Natural killer cell (primary cell): ENCODE data around the gene TTK. TPM values are rescaled to one million over a fixed set of nuclear protein-coding genes. Genes with fewer than 3 reads are reported as not detected.

Experiments
- ATAC-seq, 3 donors: fragments of 150-1000 bp in 2 of 3; fragments of 200-7000 bp in 1 of 3; cut with Tn5 transposase; 1 replicate in 1 of 3; 2 replicates in 2 of 3; pipeline ENCODE4 v1.10.0; 2021; ENCODE audit warnings: mild to moderate bottlenecking in 2 of 3, moderate library complexity in 2 of 3
- DNase-seq, 2 donors: peaks; one replicate each; pipeline versions ENCODE4 v3.0.0 to v3.0.0-alpha.2; 2013 to 2021; ENCODE audit warnings: mixed read lengths in 1 of 2
- H3K27ac ChIP-seq: one replicate; pipeline ENCODE4 v1.5.1; 2013; ENCODE audit warnings: mild to moderate bottlenecking, low read length
- H3K27me3 ChIP-seq: one replicate; pipeline ENCODE4 v1.6.1; 2013; ENCODE audit warnings: low read length; ENCODE audit not compliant: control insufficient read depth, insufficient read depth
- H3K36me3 ChIP-seq: one replicate; pipeline ENCODE4 v1.6.1; 2013; ENCODE audit warnings: low read length; ENCODE audit not compliant: control insufficient read depth, insufficient read depth
- H3K4me1 ChIP-seq: one replicate; pipeline ENCODE4 v1.6.1; 2013; ENCODE audit warnings: low read length; ENCODE audit not compliant: control insufficient read depth, insufficient read depth
- H3K4me3 ChIP-seq: one replicate; pipeline ENCODE4 v1.5.1; 2013; ENCODE audit warnings: low read length
- H3K9me3 ChIP-seq: one replicate; pipeline ENCODE4 v1.6.1; 2013; ENCODE audit warnings: low read length; ENCODE audit not compliant: control insufficient read depth, insufficient read depth
- H3K27ac Mint-ChIP-seq, 2 donors: one replicate each; pipeline ENCODE4 v1.8.0; 2022; ENCODE audit warnings: mild to moderate bottlenecking in 2 of 2, mixed read lengths in 2 of 2, moderate library complexity in 1 of 2
- H3K27me3 Mint-ChIP-seq, 2 donors: one replicate each; pipeline ENCODE4 v1.8.0; 2022; ENCODE audit warnings: low read depth in 2 of 2, mixed read lengths in 2 of 2
- H3K36me3 Mint-ChIP-seq: one replicate; pipeline ENCODE4 v1.8.0; 2022; ENCODE audit warnings: mixed read lengths
- H3K4me1 Mint-ChIP-seq, 2 donors: one replicate each; pipeline ENCODE4 v1.8.0; 2022; ENCODE audit warnings: mixed read lengths in 2 of 2
- H3K4me3 Mint-ChIP-seq: one replicate; pipeline ENCODE4 v1.8.0; 2022; ENCODE audit warnings: mild to moderate bottlenecking, moderate library complexity, mixed read lengths
- H3K9me3 Mint-ChIP-seq, 2 donors: one replicate each; pipeline ENCODE4 v1.8.0; 2022; ENCODE audit warnings: mixed read lengths in 2 of 2
- CTCF ChIP-seq: fragments of 200-600 bp; IDR thresholded peaks from one replicate; pipeline ENCODE4 v1.8.0; 2022; ENCODE audit warnings: antibody characterized with exemption
- WGBS: methylation state at CpG from one replicate; pipeline ENCODE4 v1.1.7; 2013; ENCODE audit warnings: missing lambda C conversion rate; ENCODE audit not compliant: insufficient coverage; 5-methylcytosine and 5-hydroxymethylcytosine counted together
- intact Hi-C: fragments of 100-400 bp; cut with micrococcal nuclease; formaldehyde crosslinking; loops from one replicate; pipeline ENCODE4 v1.14.2; 2022
- total RNA-seq, 4 donors: library from RNA; stranded (reverse); fragments of 120-200 nt in 1 of 4; gene quantifications; one replicate each; pipeline versions ENCODE4 v1.2.3 to v1.2.4, GENCODE V29; 2013 to 2022

The TTK gene
- total RNA-seq, 3 donors from 2014 or later (not counting 1 experiment from before 2014, with no cell fraction given), result 0.87 to 1.7 (median 1.2) TPM

DNA sequence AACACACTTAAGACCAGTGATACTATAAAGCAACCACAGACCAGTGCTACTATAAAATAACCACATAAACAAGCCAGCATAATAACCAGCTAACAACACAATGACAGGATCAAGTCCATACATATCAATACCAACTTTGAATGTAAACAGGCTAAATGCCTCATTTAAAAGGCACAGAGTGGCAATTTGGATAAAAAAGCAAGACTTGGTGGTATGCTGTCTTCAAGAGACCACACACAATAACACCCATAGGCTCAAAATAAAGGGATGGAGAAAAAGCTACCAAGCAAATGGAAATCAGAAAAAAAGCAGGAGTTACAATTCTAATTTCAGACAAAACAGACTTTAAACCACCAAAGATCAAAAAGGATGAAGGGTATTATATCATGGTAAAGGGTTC is 37.3 kb upstream of the TTK start:
- Mint-ChIP-seq H3K9me3 (peaks cover 2 to 19% of the 10 kb centered on the region in 2 donors), H3K4me3 (no peak overlapping the region), H3K36me3 (peaks cover 14% of the 10 kb centered on the region), H3K27me3 (peaks cover 10 to 11% of the 10 kb centered on the region in 2 donors), H3K27ac (no peak overlapping the region), H3K4me1 (no peaks in the 10 kb centered on the region)
- no peak overlapping the region for H3K27ac ChIP-seq
- DNase-seq (no peak), ATAC-seq (no peak)
- intact Hi-C loops, result no loop called here
- H3K9me3 ChIP-seq, result peaks cover 7% of the 10 kb centered on the region
- no peak for TF ChIP-seq CTCF
- H3K4me1 ChIP-seq, result no peaks in the 10 kb centered on the region
- H3K36me3 ChIP-seq, result no peaks in the 10 kb centered on the region
- no peak overlapping the region for H3K4me3 ChIP-seq
- no peaks in the 10 kb centered on the region for H3K27me3 ChIP-seq

DNA sequence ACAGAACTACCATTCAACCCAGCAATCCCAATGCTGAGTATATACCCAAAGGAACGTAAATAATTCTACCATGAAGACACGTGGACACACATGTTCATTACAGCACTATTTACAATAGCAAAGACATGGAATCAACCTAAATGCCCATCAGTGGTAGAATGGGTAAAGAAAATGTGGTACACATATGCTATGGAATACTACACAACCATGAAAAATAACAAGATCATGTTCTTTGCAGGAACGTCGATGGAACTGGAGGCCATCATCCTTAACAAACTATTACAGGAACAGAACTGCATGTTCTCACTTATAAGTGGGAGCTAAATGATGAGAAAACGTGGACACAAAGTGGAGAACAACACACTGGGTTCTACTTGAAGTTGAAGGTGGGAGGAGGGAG is 34.7 kb upstream of the TTK start:
- Mint-ChIP-seq H3K4me1 (no peaks in the 10 kb centered on the region), H3K27me3 (peaks cover 7 to 11% of the 10 kb centered on the region in 2 donors), H3K9me3 (peaks cover 0 to 16% of the 10 kb centered on the region in 2 donors), H3K27ac (no peak overlapping the region), H3K36me3 (peaks cover 14% of the 10 kb centered on the region), H3K4me3 (no peak overlapping the region)
- ATAC-seq (no peak), DNase-seq (no peak)
- WGBS, result 89% methylated on average over 2 of the region's 5 CpGs
- intact Hi-C loops, result no loop called here
- no peak overlapping the region for H3K27ac ChIP-seq
- TF ChIP-seq CTCF, result no peak
- H3K27me3 ChIP-seq, result no peaks in the 10 kb centered on the region
- no peaks in the 10 kb centered on the region for H3K36me3 ChIP-seq
- H3K9me3 ChIP-seq, result peaks cover 7% of the 10 kb centered on the region
- H3K4me1 ChIP-seq, result no peaks in the 10 kb centered on the region
- H3K4me3 ChIP-seq, result no peak overlapping the region

- DNase-seq (no peak), ATAC-seq (no peak)
- Mint-ChIP-seq H3K4me1 (no peaks in the 10 kb centered on the region), H3K9me3 (peaks cover 0 to 16% of the 10 kb centered on the region in 2 donors), H3K4me3 (no peak overlapping the region), H3K27ac (no peak overlapping the region), H3K27me3 (peaks cover 11 to 15% of the 10 kb centered on the region in 2 donors), H3K36me3 (peaks cover 14% of the 10 kb centered on the region)
- Histone ChIP-seq H3K27me3 (no peaks in the 10 kb centered on the region), H3K4me1 (no peaks in the 10 kb centered on the region), H3K27ac (no peak overlapping the region), H3K9me3 (peaks cover 7% of the 10 kb centered on the region), H3K4me3 (no peak overlapping the region), H3K36me3 (no peaks in the 10 kb centered on the region)
- intact Hi-C loops, result no loop called here
- TF ChIP-seq CTCF, result no peak
Measured at GRCh38 chr6:79971193-79971592, 33.3 kb upstream of the TTK start.

DNA sequence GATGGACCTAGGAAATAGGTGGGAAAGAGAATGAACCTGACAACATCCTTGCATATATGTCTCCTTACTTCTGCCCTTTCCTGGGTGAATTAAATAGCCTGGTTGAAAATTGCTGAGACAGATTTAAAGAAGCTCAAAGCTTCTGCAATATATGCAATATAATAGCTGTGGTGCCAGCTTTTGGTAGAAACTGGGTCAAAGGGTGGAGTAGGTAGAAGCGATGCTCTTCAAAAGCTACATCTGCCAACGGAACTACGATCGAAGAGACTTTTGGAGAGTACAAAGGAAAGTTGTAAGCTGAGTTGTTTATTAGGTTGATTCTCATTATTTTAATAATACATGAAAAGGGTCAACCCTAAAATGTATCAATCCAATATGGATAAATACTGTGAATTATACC is 22.8 kb upstream of the TTK start:
- Histone ChIP-seq H3K4me1 (no peaks in the 10 kb centered on the region), H3K27me3 (no peaks in the 10 kb centered on the region), H3K9me3 (no peaks in the 10 kb centered on the region), H3K4me3 (no peak overlapping the region), H3K27ac (no peak overlapping the region), H3K36me3 (no peaks in the 10 kb centered on the region)
- no peak overlapping the region for H3K4me3 Mint-ChIP-seq
- ATAC-seq (no peak), DNase-seq (peak in 1 of 2 donors; percentile 18)
- WGBS, result 71% methylated on average over 4 of the region's 4 CpGs
- peaks cover 8 to 21% of the 10 kb centered on the region in 2 donors for H3K27me3 Mint-ChIP-seq
- no peak for TF ChIP-seq CTCF
- intact Hi-C loops, result no loop called here
- no peak overlapping the region for H3K27ac Mint-ChIP-seq
- no peaks in the 10 kb centered on the region for H3K9me3 Mint-ChIP-seq
- H3K36me3 Mint-ChIP-seq, result no peaks in the 10 kb centered on the region
- H3K4me1 Mint-ChIP-seq, result no peaks in the 10 kb centered on the region
